HG03354 (cell line): ENCODE measurements around the gene TOP2A.
"Not testable (repeated sequence)": the region's sequence is repeated elsewhere in the genome, so short reads cannot be mapped to it uniquely, and the experiment has no call there.

Source experiments
- ATAC-seq: cut with Tn5 transposase; IDR thresholded peaks from one replicate; pipeline ENCODE4 v1.9.1; 2021; ENCODE audit warnings: mild to moderate bottlenecking; ENCODE audit not compliant: unreplicated experiment, poor library complexity, severe bottlenecking

Gene TOP2A

DNA sequence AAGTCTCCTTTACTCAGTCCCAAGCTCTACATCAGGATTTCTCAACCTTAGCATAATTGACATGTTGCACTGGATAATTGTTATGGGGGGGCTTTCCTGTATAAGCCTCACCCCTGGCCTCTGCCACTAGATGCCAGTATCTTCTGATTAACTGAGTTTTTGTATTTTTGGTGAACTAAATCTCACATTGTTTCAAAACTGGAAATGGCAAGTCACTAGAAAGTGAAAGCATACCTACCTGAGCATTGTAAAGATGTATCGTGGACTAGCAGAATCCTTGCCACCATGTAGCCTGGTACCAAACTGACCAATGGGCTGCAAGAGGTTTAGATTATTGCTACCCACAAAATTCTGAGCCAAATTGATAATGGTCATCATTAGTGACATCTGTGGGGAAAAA lies 15.0 kb downstream of the TOP2A start:
- ATAC-seq = no peak

DNA sequence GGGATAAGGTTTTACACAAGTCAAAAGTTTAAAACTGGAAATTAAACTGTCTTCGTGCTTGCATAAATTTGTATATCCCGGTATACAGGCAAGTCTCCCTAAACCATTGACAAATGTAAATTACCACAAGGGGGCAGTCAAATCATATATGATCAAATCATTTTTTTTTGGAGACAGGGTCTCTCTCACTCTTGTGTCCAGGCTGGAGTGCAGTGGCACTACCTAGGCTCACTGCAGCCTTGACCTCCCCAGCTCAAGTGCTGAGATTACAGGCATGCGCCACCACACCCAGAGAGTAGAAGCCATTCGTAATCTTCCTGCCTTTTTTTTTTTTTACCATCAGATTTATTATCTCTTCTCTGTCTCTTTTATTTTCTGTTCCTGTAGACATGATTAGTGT lies 18.5 kb downstream of the TOP2A start:
- no peak for ATAC-seq

DNA sequence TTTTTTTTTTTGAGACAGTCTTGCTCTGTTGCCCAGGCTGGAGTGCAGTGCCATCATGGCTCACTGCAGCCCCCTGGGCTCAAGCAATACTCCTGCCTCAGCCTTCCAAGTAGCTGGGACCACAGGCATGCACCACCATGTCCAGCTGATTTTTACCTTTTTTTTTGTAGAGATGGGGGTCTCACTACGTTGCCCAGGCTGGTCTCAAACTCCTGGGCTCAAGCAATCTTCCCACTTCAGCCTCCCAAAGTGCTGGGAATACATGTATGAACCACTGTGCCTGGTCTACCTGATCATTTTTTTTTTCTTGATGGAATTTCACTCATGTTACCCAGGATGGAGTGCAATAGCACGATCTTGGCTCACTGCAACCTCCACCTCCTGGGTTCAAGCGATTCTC lies 31.1 kb downstream of the TOP2A start:
- ATAC-seq = not testable (repeated sequence)

DNA sequence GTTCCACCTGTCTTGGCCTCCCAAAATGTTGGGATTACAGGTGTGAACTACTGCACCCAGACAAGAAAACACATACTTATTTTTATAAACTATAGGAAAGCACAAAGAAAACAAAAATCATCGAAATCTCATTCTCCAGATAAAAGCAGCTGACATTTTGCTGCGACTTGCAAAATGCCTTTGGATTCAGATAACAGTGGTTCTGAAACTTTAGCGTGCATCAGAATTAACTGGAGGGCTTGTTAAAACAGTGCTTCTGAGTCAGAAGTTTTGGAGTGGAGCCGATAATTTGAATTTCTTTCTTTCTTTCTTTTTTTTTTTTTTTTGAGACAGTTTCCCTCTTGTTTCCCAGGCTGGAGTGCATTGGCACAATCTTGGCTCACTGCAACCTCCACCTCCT lies 35.4 kb downstream of the TOP2A start:
- ATAC-seq = no peak

DNA sequence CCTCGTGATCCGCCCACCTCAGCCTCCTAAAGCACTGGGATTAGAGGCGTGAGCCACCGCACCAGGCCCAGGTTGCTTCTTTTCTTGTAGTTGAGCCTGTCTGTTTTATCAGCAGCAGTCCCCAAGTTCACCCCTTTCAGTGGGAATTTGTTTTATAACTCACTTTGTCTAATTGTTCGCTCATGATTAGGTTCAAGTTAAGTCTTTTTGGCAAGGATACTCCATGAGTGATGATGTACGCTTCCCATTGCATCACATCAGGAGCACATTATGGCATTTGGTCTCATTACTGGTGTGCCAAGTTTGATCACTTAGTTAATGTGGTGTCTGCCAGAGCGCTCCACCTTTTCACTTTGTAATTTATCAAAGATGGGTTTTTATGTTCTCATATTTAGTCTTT lies 38.7 kb downstream of the TOP2A start:
- ATAC-seq = no peak

- no peak for ATAC-seq
Measured at GRCh38 chr17:40377832-40378231, 39.9 kb downstream of the TOP2A start.

- ATAC-seq = not testable (repeated sequence)
Measured at GRCh38 chr17:40376541-40376940, 41.2 kb downstream of the TOP2A start.

DNA sequence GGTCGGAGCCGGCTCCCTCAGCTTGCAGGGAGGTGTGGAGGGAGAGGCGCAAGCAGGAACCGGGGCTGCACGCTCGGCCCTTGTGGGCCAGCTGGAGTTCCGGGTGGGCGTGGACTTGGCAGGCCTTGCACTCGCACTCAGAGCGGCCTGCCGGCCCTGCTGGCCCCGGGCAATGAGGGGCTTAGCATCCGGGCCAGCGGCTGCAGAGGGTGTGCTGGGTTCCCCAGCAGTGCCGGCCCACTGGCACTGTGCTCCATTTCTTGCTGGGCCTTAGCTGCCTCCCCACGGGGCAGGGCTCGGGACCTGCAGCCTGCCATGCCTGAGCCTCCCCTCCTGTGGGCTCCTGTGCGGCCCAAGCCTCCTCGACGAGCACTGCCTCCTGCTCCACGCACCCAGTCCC lies 41.9 kb downstream of the TOP2A start:
- not testable (repeated sequence) for ATAC-seq

GRCh38 chr17:40374821-40375498 lies 42.7 kb downstream of the TOP2A start:
- no peak for ATAC-seq

DNA sequence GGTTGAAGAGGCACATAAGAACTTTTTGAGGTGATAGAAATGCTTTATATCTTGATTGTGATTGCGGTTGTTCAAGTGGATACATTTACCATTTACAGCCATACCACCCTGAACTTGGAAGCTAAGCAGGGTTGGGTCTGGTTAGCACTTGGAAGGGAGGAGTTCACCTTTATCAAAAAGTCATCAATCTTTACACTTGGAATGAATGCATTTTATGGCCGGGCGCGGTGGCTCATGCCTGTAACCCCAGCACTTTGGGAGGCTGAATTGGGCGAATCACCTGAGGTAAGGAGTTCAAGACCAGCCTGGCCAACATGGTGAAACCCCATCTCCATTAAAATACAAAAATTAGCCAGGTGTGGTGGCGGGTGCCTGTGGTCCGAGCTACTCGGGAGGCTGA lies 43.7 kb downstream of the TOP2A start:
- ATAC-seq = no peak

GRCh38 chr17:40373324-40373723 lies 44.4 kb downstream of the TOP2A start:
- no peak for ATAC-seq

- ATAC-seq = not testable (repeated sequence)
Measured at GRCh38 chr17:40372644-40373043, 45.1 kb downstream of the TOP2A start.

DNA sequence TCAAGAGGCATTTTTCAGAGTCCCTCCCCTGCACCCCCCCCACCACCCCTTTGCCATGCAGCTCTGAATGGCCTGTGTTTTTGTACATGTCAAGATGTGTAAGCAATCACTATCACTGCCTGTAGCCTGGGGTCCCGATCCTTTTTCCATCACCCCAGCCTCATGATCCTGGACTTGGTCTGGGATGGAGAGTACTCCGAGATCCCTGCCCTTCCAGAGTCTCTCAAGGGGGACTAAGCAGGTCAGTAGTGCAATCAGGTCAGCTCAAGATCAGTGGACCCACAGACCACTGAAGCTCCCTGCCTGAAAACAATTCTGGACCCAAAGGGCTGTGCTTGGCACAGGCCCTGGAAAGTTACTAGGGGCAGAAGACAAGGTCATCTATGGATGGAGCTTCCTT lies 45.7 kb downstream of the TOP2A start:
- no peak for ATAC-seq

GRCh38 chr17:40371261-40371929 lies 46.3 kb downstream of the TOP2A start:
- no peak for ATAC-seq

DNA sequence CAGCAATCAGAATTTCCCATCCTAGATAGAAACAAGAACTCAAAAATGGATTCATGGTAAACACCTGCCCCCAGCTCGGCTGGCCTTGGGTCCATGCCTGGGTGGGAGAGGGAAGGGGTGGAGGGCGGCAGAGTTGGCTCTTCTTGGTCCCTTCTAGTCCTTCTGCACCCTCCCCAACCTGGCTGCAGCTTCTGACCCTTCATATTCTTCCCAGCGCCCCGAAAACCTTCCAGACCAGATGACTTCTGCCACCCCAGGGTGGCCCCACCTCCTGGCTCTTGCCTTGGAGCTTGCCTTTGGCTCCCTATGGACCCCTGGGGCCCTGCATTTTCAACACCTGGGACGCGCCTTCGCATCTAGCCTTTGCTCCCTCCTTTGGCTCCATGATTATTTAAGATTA lies 47.8 kb downstream of the TOP2A start:
- ATAC-seq = no peak

DNA sequence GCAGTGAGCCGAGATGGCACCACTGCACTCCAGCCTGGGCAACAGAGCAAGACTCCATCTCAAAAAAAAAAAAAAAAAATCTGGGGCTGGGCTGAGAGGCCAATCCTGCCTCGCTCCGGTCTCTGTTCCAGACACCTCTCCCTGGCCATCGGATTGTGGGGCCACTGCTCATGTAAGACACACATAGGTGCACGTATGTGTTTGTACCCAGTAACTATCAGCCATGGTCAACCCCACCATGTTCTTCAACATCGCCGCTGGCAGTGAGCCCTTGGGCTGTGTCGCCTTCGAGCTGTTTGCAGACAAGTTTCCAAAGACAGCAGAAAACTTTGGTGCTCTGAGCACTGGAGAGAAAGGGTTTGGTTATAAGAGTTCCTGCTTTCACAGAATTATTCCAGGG lies 50.0 kb downstream of the TOP2A start:
- ATAC-seq = not testable (repeated sequence)

GRCh38 chr17:40366861-40367518 lies 50.7 kb downstream of the TOP2A start:
- ATAC-seq = no peak

- ATAC-seq = no peak
Measured at GRCh38 chr17:40366076-40366860, 51.4 kb downstream of the TOP2A start.

- ATAC-seq = no peak
Measured at GRCh38 chr17:40364906-40365305, 52.8 kb downstream of the TOP2A start.

GRCh38 chr17:40364121-40364861 lies 53.4 kb downstream of the TOP2A start, which contains the start of gene GJD3:
Gene GJD3, minus strand, starts transcription at chr17:40364737. Its CDS starts 922 bp downstream, at chr17:40363815.
- no peak for ATAC-seq
